GM20431 (cell line): ENCODE results near the gene ZIC2.

Experiments used
- in situ Hi-C: fragments of 300-500 bp; cut with MseI, MboI; formaldehyde crosslinking; loops from one replicate; pipeline ENCODE4 v1.15.0; 2020; ENCODE audit warnings: low sequenced_read_pairs; ENCODE audit not compliant: unreplicated experiment

Gene ZIC2

DNA sequence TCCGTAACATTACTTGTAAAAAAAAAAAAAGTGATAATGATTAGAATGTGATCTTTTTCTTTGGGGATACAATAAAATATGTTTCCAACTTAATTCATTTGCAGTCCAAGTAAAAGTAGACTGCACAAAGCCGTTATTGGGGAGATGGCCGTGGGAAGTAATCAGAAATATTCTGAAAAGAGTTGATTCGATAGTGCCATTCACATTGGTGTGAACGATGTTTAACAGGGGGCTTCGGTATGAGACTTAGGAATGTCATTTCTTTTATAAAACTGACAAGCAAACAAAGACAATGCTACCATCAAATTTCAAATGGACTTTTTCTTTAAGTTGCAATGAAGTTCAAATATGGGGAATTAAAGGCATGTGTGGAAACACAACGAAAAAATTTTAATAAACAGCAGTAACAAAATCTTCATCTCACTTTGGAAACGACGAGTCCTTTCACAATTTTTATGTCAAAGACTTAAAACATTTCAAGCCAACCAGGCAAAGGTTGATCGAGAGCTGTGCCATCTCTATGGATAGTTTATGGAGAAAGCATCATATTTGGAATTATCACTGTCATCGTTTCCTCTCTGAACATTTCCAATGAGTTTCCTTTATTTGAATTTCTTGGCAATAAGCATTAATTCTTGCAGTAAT lies 8.3 kb upstream of the ZIC2 start:
- in situ Hi-C loops, result no loop called here

DNA sequence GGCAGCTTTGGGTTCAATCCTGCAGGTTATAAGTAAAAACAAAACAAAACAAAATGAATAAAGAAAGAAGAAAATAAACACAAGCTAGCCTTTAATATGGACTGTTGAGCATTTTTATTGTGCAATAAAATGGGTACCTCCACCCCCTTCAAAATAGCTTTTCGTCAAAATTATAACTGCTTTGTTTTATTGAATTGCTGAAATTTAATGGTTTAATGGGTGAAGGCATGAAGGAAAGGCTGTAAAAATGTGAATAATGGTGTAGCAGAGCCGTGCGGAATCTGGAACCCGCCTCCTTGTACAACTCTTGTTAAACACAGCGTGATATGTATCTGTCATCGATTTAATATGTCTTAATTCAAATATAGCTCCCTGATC lies 7.8 kb upstream of the ZIC2 start:
- in situ Hi-C loops, result no loop called here

DNA sequence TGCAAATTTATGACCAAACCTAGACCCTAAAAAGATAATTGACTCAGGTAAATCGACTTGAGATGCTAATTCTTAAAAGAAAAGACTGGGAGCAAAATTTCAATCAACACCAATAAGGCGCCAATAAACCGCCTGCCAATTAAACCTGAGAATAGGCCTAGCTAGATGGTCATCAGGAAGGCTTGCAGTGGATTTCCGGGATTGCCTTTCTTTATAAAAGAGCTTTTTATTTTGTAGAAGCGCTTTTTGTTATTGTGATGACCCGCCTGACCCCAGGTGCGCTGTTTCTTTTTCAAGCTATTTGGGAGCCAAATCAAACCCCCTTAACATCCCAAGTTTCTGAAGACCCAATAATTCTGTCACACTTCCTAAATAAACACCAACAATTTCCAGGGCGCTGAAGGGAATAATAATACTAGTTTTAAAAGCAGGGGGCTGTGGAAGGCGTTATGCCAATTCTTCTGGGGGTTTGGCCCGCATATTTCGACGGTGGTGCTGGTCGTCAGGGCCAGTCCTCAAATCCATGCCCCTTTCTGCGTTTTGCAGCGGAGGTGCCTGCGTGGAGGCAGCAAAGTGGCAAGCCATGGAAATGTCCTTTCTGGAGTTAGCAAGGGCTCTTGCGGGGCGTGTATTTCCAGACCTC lies 7.2 kb upstream of the ZIC2 start:
- in situ Hi-C loops, result no loop called here

DNA sequence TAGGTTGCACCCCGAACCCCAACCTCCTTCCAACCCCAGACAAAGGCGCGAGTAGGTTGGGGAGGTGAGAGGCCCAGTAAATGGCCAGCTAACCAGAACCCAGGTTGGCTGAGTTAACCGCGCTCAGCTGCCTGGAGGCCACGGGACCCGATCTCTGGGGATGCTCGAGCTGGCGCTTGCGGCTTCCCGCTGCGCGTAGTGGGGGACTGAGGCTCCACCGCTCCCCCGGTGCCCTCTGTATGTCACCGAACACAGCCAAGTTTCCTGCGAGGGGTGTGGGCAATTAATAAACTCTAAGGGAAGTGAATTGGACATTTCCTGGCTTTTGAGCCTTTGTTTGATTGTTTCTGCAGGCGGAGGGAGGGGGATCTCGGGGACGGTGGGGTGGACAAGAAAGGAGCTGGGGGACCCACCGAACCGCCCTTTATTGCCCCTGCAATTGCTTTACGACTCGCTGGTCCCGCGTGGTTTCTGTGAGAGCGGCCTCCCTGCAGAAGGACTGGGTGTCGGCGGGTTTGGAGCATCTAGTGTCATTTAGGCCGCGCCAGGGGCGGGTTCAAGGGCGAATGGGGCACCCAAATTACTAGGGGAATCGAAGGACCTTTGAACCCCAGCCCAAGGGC lies 6.5 kb upstream of the ZIC2 start:
- in situ Hi-C loops, result no loop called here

DNA sequence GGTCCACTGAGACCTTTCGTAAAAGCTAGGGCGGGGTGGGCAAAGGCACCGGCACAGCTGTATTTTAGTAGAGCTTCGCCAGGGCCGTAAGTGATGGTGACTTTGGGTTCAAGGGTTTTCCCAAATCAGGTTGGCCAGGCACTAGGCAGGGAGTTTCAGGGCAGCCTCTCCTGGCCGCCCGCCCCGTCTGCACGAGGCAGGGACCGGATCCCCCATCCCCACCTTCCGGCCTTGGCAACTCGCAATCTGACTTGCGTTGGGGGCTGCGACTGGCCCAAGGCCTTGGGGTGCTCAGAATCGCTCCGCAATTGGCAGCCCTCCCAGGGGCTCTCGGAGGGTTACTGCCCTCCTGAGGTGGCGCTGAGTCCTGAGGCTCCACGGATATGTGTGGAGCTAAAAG lies 6.0 kb upstream of the ZIC2 start:
- in situ Hi-C loops, result no loop called here

DNA sequence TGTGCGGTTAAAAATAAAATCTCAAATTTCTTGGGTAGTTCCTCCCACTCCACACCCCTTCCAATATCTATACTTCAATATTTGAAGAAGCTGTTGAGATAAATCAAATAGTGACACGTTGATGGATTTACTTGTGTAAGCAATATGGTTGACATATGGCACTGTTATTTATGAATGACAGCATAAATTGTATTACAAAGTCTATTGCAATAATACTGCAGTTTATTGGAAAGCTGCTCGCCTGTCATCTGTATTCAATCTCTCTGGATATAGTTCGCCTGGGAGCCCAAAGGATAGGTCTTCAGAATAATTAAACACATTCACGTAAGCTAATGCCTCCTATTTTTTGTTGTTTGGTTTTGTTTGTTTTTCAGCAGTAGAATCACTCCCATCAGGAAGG lies 5.0 kb upstream of the ZIC2 start:
- in situ Hi-C loops, result no loop called here

DNA sequence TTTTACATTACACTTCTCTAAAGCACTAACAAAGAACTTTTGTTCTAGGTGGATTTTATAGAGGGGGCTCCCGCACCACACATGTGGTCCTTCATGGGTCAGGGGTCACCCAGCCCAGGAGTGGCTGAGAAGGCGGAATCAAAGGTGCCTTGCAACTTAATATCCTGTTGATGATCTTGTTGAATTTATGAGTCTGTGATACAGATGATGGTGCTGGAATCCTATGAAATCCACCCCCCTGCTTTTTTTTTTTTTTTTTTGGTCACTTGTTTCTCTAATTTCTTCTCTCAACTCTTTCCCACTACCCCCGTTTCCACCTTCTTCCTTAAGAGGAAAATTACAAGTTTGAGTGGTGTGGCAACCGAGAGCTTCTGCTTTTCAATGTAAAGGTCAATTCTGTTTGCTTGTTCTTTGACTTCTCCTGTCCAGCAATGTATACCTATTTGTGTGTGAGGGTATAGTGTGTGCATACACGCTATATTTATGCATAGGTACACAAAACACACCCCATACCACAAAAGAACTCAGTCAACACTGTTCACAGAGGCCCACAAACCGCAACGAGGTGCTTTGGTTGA lies 4.2 kb upstream of the ZIC2 start:
- in situ Hi-C loops, result no loop called here

DNA sequence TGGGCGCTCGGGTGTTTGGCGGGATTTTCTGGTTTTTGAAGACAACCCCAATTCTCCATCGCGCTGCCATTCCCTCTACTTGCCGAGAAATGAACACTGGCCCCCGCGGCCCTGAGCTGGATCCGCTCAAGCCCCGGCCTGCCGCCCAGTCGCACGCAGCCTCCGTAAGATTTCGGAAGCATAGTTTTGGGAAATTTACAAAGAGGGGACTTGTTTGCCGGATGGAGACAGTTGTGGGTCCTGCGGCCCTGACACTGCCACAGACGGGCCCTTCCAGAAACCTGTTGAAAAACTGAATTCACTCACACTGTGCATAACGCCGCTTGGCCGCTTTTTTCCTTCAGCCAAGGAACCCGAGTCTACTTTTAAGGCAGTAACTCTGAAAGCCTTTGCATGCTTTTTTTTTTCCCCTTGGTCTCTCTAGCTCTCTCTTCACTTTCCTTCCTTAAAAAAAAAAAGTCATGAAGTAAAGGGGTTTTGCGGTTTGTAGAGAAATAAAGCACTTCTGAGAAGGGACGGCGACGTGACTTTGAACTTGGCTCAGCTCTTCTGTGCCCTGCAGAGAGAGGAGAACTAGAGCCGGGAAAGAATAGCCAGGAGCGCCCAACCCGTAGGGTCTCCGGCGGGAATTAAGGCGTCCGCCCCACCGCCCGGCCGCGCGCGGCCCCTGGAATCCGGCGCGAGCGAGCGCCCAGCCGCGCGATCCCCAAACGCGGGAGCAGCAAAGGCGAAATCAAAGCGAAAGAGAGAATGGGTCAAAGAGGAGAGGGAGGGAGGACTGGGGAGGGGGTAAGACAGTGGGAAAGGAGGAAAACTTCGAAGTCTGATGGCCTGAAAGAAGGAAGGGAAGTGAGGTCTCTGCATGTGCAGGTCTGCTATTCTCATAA lies 3.4 kb upstream of the ZIC2 start:
- in situ Hi-C loops, result no loop called here

DNA sequence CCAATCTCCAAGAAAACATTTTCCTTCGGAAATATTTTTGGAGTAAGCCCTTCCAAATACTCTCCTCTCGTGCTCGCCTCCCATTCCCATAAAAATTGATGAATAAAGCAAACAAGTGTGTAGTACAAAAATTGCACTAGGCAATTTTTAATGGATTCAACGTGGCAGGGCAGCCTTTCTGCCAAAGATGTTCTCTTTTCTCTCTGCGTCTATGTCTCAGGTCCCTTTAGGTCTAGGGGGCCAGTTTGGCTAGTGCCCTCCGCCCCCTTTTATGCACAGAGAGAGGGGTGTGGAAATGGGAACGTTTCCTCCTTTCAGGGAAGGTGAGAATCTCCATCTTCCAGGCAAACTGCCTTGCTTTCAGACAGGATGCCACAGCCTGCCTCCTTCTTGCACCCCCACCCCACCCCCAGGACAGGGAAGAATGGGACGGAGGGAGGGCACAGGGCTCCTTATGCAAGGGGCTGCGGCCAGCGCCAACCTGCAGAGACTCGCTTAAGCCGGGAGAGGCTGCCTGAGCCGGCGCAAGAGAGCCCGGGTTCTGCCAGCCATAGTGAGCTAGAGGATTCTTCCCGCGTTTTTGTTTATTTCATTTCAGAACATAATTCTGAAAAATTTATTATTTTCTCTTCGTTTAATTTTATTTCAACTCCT lies 2.7 kb upstream of the ZIC2 start:
- in situ Hi-C loops, result no loop called here

DNA sequence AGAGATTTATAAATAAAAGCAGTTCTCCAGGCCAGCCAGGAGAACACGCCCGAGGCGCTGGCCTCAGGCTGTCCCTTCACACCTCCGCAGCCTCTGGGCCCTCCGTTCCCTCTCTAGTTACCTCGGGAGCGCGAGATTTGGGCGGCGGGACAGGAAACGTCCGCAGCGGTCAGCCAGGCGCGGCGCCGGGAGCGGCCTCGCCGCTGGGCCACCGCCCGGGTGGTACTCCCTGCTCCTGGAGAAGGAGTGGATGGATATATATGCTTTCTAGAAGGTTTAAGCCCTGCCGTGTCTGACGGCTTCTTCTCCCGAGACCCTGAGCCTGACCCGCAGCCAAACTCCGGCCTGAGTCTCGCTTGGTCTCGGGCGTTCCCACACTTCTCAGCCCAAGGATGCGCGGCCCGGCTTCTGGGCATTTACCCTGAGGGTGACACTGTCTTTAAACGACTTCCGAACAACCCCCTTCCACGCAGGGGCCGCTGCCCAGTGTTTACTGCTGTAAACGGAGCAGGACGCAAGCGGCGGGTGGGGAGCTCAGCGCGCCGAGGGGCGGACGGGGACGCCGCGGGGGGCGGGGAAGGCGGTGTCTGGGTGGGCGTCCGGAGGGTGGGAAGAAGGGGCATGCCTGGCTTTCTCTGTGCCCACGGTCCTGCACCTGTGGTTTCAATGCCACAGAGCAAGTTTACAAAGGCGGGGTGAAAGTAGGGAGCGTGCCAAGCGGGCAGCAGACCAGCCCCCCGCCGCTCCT lies 2.0 kb upstream of the ZIC2 start:
- in situ Hi-C loops, result no loop called here

DNA sequence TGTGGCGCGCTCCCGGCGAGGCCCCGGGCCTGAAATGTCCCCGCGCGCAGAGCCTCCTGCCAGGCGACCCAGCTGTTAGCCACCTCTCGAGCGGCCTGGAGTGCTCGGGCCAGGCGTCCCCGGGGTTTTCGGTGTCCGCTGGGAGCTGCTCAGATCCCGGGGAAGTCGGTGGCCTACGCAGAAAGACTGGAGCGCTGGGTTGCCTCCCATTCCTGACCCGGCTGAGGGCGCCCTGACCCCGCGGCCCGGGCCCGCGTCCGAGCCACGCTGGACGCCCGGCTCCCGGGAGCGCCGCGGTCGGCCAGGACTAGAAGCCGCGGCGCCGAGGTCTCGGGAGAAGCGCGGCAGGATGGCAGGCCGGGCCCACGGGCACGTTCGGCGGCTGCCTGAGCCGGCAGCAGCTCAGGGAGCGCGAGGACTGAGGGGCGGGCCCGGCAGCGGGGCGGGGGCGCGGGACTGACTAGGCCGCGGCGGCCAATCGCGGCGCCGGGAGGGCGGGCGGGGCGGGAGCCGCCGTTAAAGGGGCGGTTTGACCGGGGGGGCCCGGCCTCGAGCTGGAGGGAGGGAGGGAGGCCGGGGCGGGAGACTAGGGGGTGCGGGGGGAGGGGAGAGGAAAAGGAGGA lies 1.3 kb upstream of the ZIC2 start:
- in situ Hi-C loops, result no loop called here

DNA sequence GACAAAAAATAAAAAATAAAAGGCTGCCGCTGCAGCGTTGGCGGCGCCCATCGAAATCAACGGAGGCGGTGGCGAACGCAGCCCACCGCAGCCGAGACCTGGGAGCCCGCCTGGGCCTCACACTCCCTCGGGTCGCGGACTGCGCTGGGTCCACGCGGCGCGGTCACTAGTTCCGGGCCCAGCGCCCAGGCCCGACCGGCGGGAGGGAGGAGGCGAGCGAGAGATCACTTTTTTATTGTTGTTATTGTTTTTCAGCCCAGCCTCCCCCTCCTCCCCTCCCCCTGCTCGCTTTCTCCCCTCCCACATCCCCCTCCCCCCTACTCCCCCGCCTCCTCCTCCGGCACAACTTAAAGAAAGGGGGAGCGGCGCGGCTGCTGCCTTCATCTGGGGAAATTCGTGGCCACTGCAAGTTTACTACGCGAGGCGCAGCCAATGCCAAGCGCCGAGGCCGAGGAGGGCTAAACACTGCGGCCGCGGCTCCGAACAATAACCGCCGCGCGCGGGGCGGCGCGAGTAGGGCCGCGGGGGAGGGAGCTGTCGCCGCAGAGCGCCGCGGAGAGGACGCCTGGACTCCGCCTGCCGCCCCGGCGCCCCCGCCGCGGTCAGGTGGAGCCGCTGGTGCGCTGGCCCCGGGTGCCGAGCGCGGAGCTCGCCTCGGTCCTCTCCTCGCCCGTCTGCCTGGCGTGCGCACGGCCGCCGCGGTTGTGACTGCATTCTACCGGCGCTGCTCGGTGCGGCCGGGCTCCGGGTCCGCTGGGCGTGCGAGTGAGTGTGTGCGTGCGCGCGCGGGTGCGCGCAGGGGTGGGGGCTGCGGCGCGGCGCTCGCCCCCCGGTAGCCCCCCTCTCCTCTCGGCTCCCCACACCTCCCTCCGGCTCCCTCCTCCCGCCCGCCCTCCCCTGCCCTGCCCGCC lies 505 bp upstream of the ZIC2 start:
- in situ Hi-C loops, result no loop called here

DNA sequence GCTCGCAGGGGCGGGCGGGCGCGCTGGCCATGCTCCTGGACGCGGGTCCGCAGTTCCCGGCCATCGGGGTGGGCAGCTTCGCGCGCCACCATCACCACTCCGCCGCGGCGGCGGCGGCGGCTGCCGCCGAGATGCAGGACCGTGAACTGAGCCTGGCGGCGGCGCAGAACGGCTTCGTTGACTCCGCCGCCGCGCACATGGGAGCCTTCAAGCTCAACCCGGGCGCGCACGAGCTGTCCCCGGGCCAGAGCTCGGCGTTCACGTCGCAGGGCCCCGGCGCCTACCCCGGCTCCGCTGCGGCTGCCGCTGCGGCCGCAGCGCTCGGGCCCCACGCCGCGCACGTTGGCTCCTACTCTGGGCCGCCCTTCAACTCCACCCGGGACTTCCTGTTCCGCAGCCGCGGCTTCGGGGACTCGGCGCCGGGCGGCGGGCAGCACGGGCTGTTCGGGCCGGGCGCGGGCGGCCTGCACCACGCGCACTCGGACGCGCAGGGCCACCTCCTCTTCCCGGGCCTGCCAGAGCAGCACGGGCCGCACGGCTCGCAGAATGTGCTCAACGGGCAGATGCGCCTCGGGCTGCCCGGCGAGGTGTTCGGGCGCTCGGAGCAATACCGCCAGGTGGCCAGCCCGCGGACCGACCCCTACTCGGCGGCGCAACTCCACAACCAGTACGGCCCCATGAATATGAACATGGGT lies 599 bp downstream of the ZIC2 start:
- in situ Hi-C loops, result no loop called here

DNA sequence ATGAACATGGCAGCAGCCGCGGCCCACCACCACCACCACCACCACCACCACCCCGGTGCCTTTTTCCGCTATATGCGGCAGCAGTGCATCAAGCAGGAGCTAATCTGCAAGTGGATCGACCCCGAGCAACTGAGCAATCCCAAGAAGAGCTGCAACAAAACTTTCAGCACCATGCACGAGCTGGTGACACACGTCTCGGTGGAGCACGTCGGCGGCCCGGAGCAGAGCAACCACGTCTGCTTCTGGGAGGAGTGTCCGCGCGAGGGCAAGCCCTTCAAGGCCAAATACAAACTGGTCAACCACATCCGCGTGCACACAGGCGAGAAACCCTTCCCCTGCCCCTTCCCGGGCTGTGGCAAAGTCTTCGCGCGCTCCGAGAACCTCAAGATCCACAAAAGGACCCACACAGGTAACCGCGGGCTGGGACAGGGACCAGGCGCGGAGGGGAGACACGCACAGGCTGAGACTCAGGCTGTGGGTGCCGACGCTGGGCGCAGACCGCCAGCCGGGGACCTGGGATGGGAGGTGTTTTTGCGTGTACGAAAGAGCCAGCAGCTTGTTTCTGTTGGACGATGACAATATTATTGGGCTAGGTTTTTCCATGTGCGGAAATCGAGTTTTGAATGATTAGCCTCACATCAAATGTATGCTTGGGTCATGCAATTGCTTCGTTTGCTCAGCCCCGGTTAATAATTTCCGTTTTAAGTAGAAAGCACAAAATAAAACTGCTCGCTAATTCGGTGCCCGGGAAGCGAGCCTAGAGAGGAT lies 1.3 kb downstream of the ZIC2 start:
- in situ Hi-C loops, result no loop called here

DNA sequence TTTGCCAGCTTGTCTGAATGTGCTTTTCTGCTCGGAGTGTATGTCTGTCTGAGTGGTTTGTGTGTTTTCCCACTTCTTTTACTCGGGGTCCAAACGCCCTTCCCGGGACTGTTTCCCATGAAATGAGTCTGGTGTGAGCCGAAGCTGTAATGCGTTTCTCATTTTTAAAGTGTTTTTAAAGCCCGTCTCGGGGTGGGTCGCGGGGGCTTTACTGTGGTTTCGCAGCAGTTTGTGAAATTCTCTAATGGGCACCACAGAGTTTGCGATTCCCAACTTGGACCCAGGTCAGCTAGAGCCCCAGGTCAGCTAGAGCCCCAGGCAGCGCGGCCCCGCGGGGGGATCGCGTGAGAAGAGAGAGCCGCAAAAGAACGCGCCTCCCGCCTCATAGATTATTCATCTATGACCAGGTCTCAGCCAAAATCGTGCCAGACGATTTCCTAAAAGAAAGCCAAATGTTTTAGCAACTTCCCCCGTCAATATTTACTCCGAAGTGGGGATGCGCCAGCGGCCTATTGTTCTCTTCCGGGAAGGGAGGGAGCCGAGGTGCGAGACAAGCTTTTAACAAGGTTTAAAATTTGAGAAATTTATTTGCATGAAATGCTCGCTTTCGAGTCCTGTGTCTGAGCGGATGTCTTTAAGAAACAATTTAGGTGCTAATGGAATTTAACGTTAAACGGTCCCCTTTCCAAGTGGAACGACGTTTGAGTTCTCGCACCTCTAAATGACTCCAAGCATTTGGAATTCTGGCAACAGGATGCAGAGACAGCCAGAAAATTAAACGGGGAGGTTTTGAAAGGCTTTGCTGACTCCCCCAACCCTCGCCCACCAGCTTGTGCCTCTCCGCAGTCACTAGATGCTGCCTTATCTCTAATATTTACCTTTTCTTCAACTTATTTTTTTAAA lies 2.2 kb downstream of the ZIC2 start:
- in situ Hi-C loops, result no loop called here
